SIG-M5 treated with dmso at 0.1 percent for 504 hours (cell line): ENCODE measurements around the gene LSM5.

Source experiments
- DNase-seq: peaks from one replicate; lab custom pipeline; 2025; ENCODE audit not compliant: unreplicated experiment; lab: John Stamatoyannopoulos, UW

LSM5 gene

DNA sequence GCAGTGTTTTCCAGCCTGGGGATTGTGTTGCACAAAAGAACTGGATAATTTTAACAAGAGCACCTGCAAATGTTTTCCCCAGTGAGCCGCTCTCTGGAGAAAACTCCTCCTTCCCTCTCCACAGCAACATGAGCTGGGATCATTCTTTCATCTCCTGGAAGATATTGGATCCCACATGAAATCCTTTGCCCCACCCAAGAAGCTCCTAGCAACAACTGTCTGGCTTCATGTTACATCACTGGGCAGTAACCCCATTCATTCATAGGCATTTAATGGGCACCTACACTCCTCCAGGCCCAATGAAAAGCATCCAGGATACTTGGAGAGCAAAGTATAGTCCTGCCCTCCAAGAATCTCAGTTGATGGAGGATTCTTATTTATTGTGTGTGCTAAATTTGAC, 27.2 kb downstream of the LSM5 start:
- peak; percentile 7 for DNase-seq

DNA sequence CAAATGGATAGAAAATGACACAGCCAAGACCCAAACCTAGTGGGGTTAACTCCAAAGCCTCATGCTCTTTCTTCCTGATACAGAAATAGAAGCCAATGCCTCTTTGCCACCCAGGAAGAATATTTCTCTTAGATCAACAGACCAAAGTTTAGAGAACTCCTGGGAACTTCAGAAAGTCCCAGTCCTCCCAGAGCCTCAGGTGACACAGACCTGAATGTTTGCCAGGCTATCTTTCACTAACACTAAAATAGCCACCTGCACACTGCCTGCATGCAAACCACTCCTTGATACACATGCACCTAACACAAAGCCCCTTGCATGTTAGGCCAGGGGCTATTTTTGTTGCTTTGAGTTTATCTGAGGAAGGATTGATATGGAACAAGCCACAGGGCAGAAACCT, 27.7 kb downstream of the LSM5 start:
- no peak for DNase-seq

DNA sequence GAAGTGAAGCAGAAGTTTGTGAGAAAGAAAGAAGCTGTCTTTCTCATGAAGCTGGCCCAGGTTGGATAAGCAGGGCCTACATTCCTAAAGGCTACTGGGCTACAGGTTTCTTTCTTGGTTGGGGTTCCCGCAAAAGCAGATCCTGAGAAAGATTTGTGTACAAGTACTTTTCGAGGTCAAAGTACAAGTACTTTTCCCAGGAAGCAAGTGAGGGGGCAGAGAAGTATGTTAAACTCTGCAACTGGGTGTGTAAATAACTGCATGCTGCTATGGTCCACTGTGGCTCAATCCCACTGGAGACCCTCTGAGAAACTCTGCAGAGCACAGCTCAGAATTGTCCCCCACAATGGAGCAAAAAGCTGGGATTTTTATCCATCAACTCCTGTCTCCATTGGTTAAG, 28.7 kb downstream of the LSM5 start:
- DNase-seq: no peak

DNA sequence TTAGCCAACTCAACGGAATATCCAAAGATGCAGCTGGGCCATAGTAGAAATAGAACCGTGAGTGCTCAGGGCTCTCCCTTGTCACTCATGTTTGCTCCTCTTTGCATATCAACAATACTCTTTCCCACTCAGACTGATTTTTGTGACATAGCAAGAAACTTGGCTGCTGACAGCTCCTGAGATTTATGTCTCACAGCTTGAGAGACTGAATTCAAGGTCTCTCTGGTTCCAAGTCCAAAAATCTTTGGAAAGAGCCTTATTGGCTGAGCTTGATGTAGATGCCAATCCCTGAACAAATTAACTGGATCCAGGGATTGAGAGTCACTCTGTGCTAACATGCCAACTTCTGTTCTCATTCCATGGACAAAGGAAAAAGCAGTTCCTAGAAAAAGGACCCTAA, 30.4 kb downstream of the LSM5 start:
- DNase-seq: no peak

DNA sequence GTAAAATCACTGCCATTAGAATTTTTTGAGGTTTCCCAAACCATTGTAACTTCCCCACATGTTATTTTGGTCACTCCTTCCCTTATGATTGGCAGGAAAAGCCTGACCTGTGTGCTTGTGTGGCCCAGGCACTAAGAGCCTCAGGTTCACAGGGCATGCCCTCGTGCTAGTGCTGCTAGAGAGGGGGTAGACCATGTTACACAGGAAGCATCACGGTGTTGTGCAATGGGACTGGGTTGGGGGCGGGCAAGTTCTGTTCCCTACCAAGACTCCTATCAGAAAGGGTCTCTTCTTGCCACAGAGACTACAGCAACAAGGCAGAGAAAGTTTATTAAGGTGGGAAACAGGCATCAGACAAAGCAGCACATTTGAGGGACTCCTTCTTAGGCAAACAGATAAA, 32.2 kb downstream of the LSM5 start:
- no peak for DNase-seq

DNA sequence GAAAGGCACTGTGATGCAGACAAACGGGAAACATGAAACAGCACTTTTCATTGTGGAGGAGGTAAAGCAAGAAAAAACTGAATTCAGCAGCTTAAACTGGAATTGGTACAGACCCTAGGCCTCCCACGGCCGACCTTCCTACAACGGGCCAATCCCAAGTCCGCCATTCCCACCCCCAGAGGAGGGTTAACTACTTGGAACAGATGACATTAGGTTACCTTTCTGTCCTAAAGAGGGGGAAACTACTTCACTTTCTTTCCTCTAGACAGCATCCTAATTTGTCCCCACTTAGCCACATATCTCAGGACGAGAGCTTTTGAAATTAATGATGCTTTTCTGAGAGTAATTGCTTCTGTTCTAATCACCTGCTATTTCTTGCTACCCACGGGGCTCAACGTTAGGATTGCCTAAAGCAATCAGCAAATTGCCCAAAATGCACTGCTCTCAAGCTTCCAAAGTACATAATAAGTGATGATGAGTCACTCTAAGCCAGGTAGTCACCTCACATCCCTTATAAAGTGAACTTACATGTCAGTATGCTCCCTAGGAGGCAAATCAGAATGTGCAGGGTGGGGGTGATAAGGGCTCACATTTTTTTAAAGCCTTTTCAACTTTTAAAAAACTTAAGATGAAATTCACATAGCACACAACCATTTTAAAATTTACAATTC, 36.7 kb downstream of the LSM5 start:
- peak; percentile 4 for DNase-seq

DNA sequence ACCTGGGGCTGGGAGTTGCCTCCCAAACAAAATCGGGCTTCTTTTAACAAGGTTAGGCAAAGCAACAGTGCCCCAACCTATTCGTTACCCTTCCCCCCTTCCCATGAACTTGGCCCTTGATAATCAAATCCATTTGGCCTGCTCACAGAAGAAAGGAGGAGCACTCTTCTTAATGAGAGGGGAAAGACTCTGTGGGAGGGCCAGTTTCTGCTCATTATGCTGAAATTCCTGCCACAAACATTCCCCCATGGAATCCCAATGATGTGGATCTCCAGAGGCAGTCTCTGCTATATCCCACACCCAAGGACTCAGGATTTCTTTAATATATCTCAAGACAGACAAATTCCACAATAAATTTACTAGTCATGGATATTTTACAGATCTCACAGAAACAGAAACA, 43.0 kb downstream of the LSM5 start:
- no peak for DNase-seq

DNA sequence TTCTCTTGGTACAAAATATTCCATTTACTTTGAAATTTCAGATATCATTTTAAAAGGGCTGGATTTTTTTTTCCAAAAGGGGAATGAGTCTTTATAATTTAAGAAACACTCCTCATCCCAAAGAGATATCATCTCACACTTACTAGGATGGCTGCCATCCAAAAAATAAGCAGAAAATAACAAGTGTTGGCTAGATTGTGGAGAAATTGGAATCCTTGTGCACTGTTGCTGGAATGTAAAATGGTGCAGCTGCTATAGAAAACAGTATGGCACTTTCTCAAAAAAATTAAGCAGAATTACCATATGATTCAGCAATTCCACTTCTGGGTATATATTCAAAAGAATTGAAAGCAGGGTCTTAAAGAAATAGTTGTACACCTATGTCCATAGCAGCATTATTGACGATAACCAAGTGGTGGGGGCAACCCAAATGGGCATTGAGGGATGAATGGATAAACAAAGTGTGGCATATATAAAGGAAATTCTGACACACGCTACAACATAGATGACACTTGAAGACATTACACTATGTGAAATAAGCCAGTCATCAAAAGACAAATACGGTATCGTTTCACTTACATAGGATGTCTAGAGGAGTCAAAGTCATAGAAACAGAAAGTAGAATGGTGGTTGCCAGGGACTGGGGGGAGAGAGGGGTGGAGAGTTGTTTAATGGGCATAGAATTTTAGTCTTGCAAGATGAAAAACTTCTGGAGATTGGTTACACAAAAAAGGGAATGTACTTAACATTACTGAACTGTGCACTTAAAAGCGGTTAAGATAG, 53.8 kb downstream of the LSM5 start:
- DNase-seq: no peak
